CD4-positive, alpha-beta T cell treated with Interleukin-12 subunit alpha and Interleukin-12 subunit beta, for 1 hour (primary cell): ENCODE measurements around the gene SOX15.

Source experiments
- DNase-seq: peaks from one replicate; pipeline ENCODE4 v3.0.0-alpha.2; 2020

SOX15 gene

GRCh38 chr17:7576432-7576937 is 13.4 kb downstream of the SOX15 start:
- DNase-seq, result no peak

- no peak for DNase-seq
Observed at GRCh38 chr17:7575959-7576358, 13.9 kb downstream of the SOX15 start.

- no peak for DNase-seq
Observed at GRCh38 chr17:7575481-7575883, 14.4 kb downstream of the SOX15 start.

GRCh38 chr17:7574176-7574953 is 15.5 kb downstream of the SOX15 start:
- no peak for DNase-seq

GRCh38 chr17:7573324-7574080 is 16.4 kb downstream of the SOX15 start:
- DNase-seq, result peak; percentile 95

GRCh38 chr17:7572588-7573323 is 17.1 kb downstream of the SOX15 start:
- peak; percentile 100 for DNase-seq

- DNase-seq, result no peak
Observed at GRCh38 chr17:7572338-7572587, 17.6 kb downstream of the SOX15 start.

GRCh38 chr17:7570351-7570750 is 19.5 kb downstream of the SOX15 start:
- DNase-seq, result no peak

- DNase-seq, result no peak
Observed at GRCh38 chr17:7569571-7569970, 20.3 kb downstream of the SOX15 start.

- no peak for DNase-seq
Observed at GRCh38 chr17:7563115-7563869, 26.6 kb downstream of the SOX15 start.

GRCh38 chr17:7562208-7562605 is 27.7 kb downstream of the SOX15 start:
- no peak for DNase-seq

- DNase-seq, result peak; percentile 95
Observed at GRCh38 chr17:7561589-7562207, 28.2 kb downstream of the SOX15 start, which contains the start of gene SENP3. Gene SENP3, plus strand, starts transcription at chr17:7561919. Its CDS starts 1,158 bp downstream, at chr17:7563077.

GRCh38 chr17:7561028-7561575 is 28.8 kb downstream of the SOX15 start:
- peak; percentile 86 for DNase-seq

GRCh38 chr17:7560172-7561027 is 29.5 kb downstream of the SOX15 start:
- DNase-seq, result peak; percentile 67

GRCh38 chr17:7559320-7560171 is 30.3 kb downstream of the SOX15 start:
- DNase-seq, result no peak

- DNase-seq, result no peak
Observed at GRCh38 chr17:7558544-7559319, 31.2 kb downstream of the SOX15 start, which contains the start of gene TNFSF13. Gene TNFSF13, plus strand, starts transcription at chr17:7558750. Its CDS starts 290 bp downstream, at chr17:7559040.

- no peak for DNase-seq
Observed at GRCh38 chr17:7557775-7558543, 31.9 kb downstream of the SOX15 start.

GRCh38 chr17:7557147-7557764 is 32.6 kb downstream of the SOX15 start:
- DNase-seq, result no peak
